DMS114 treated with DMSO at 0.1 percent for 48 hours (cell line): Measurements from ENCODE around the gene LRRC27.
"Not testable (repeated sequence)": the region's sequence is repeated elsewhere in the genome, so short reads cannot be mapped to it uniquely, and the experiment has no call there.

Experiments
- DNase-seq: peaks from one replicate; lab custom pipeline; 2025; ENCODE audit not compliant: unreplicated experiment; lab: John Stamatoyannopoulos, UW

Gene LRRC27

DNA sequence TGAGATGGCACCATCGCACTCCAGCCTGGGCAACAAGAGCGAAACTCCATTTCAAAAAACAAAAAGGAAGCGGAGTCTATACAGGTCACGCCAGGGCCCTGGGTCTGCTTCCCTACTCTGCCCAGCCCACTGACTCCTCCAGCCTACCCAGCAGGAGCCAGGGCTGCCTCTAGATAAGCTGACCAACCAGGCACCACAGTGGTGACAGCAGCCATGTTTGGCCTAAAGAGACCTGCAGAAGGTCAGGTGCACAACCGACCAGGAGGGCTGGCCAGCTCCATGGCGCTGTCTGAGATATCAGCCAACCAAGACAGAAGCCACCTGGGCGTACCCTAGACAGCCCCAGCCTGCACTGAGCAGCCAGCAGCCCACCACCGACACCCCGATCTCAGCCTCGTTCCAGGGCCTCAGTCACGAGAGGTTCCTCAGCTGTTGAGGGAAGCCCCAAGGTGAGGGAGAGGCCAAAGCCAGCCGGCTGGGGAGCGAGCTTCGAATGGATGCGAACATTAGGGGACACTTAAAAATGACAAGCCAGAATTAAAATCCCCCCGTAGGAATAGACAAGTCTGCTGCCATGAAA lies 40.6 kb downstream of the LRRC27 start:
- DNase-seq: no peak

DNA sequence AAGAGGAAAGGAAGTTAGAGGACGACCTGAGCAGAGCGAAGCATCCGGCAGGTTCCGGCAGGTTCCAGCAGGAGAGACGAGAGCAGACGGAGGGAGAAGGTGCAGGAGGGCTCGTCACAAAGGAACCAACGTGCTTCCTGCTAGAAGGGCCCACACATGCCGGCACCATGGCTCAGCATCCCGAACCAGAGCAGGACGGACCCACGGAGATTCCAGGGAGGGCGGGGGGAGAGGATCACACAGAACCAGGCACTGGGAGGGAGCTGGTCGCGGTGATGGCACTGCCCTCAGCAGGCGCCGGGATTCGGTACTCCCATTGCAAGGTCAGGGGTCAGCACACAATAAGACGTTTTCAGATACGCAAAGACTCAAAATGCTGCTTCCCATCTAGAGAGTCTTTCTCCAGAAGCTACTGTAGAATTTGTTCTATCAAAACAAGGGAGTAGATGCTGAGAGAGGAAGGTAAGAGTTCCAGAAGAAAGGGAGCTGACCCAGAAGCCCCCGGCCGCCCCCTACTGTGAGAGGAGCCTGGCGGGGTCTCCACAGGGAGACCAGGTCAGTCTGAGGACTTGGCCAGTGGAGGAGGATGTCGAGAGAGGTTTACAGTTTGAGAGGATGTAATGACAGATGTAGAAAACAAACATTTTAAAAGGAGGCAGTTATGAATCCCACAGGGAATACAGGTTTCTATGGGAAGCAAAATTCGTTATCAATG lies 41.4 kb downstream of the LRRC27 start:
- DNase-seq: no peak

DNA sequence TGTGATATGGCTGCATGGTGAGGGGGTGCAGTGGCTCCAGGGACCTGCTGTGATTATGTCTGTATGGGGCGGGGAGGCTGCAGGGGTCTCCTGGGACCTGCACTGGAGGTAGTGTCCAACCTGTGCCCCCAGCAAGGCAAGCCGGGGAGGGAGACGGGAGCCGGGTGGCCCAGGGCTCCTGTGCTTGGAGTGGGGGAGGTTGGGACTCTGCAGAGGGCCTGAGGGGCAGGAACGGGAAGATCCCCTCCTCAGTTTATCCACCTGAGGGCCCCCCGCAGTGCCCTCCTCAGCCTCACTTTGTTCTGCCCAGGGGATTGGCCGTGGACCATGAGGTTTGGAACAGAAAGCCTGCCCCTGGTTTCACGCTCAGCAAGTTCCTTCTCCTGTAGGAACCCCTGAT lies 42.2 kb downstream of the LRRC27 start:
- DNase-seq: no peak

DNA sequence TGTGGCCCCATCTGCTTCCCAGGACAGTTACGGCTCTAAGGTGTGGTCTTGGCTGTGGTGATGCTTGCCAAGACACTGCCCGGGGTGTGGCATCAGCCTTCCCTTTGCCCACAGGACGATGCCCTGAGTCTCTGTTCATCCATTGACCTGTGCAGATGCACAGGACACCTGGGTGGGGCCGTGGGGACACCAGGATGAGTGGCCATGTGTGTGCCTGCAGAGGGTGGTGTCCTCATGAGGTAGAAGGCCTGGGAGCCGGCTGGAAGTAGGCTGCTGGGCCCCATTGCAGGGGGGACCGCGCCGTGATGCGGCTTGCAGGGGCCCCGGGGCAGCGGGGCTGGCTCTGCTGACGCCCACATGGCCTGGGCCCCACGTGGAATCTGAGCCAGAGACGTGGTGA lies 42.6 kb downstream of the LRRC27 start:
- no peak for DNase-seq

DNA sequence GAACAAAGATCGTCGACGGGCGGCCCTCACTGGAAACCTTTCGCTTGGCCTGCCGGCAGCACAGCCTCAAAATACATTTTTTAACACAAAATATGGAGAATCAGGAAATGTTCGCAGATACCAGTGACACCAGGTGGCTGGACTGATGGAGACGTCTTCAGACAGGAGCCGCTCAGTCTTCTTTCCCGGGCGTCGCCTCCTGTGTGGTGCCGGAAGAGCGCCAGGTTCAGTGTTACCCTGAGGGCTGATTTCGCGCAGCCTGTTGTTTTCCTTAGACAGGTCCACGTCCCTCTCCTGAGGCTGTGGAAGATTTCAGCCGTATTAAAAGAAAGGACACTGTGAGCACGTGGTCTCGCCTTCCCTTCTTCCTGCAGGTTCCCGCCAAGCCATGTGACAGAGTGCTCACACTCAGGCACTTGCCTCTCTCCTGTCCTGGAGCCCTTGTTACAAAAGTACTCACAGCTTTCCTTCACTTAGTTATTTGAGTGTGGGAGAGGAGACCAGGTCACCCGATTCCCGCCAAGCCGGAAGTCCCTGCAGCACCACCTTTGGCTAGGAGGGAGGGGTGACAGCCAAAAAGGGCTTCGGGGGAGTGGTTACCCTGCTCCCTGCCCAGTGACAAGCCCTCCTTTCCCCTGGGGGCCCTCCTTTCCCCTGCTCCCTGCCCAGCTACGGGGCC lies 43.3 kb downstream of the LRRC27 start:
- DNase-seq: no peak

DNA sequence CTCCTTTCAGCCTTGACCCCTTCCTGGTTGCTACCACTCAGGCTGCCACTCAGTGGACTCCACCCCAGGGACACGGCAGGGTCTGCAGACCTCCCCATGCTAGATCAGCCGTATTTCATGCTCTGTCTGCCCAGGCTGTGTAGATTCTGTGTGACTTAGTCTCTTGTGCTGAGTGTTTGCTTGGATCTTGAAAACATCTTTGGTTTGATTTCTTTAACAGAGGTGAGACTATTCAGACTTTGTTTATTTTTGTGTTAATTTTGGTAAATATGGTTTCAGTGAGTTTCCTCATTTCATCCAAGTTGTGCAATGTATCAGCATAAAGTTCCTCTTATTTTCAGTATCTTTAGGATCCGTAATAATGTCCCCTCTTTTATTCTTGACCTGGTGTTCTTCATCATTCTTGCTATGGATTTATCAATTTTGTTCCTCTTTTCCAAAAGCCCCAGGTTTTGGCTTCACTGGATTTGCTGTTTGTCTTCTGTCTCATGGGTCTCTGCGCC lies 43.9 kb downstream of the LRRC27 start:
- DNase-seq: no peak

DNA sequence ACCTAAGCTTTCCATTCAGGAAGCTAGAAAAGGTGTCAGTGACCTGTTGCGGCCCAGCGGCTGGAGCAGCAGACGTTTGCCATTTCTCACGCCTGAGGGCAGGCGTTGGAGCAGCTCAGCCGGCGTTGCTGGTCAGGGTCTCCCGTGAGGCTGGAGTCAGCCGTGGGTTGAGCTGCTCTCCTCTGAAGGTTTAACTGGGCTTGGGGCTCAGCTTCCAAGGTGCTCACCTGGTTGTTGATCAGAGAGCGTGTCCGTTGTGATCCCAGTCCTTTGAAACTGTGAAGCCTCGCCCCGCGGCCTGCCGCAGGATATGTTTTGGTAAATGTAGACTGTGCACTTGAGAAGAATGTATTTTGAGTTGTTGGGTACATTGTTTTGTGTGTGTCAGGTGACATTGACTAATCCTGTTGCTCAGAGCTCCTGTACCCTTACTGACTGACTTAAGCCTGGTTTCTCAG lies 44.4 kb downstream of the LRRC27 start:
- DNase-seq: no peak

DNA sequence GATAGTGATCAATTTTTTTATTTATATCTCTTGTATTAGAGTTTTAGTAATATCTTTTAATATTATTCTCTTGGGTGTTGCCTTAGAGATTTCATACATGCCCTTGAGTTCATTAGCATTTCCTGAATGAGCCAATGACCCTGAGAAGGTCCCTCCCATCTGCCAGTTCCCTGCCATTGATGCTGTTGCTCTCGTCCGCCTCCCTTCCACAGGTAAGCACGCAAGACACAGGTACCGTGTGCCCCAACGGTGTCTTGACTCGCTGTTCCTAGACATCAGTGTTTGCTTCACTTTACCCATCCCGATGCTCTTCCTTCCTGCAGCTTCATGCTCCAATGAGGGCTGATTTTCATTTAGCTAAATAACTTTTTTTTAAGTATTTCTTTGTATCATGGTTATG lies 45.3 kb downstream of the LRRC27 start:
- DNase-seq: no peak

DNA sequence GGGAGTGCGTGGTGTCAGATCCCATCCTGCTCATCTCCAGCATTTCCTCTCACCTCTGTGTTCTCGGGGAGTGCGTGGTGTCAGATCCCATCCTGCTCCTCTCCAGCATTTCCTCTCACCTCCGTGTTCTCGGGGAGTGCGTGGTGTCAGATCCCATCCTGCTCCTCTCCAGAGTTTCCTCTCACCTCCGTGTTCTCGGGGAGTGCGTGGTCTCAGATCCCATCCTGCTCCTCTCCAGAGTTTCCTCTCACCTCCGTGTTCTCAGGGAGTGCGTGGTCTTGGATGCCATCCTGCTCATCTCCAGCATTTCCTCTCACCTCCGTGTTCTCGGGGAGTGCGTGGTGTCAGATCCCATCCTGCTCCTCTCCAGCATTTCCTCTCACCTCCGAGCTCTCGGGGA lies 47.0 kb downstream of the LRRC27 start:
- DNase-seq: not testable (repeated sequence)

DNA sequence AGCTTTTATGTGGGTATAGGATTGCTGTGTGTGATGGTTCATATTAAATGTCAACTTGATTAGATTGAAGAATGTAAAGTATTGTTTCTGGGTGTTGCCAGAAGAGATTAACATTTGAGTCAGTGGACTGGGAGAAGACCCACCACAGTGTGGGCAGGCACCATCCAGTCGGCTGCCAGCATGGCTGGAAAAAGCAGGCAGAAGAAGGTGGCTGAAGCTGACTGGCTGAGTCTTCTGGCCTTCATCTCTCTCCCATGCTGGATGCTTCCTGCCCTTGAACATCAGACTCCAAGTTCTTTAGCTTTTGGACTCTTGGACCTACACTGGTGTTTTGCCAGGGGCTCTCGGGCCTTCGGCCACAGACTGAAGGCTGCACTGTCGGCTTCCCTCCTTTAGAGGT lies 49.0 kb downstream of the LRRC27 start:
- not testable (repeated sequence) for DNase-seq

DNA sequence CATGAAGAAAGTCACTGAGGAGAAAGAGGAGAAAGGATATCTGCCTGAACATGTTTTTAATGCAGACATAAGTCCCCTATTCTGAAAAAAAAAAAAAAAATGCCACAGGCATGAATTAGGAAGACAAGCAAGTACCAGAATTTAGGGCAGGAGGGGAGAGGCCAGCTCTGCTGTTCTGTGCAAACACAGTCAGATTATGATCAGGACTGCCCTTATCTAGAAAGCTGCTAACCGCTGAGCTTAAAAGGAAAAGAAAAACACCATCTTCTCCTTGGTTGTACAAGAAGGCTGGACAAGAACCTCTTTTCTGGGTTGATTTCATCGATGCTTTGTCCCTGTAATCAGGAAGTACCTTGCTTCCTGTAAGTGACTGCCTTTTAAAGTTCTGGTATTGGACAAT lies 49.7 kb downstream of the LRRC27 start:
- DNase-seq: no peak

DNA sequence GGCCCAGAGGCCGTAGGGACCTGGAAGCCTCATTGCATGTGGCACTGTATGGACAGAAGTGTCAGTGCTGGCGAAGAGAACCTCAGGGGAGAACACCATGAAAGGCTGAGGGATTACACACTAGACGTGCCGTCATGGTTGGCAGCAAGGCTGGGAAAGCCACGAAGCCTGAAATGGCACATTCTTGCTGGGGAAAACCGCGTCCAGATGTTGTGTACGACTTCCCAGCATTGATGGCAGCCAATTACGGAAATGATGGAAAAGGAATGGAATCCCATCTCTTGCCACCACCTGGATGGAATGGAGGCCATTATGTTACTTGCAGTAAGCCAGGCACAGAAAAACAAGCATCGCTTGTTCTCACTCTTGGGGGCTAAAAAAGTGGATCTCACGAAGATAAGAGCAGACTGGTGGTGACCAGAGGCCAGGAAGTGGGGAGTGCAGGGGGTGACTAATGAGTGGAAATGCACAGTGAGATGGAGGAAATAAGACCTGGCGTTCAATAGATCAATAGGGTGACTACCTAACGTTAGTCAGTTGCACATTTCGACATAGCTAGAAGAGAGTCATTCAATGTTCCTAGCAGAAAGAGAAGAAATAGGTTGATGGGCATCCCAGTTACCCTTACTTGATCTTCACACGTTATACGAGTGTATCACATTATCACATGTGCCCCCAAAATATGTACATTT lies 50.4 kb downstream of the LRRC27 start:
- no peak for DNase-seq

DNA sequence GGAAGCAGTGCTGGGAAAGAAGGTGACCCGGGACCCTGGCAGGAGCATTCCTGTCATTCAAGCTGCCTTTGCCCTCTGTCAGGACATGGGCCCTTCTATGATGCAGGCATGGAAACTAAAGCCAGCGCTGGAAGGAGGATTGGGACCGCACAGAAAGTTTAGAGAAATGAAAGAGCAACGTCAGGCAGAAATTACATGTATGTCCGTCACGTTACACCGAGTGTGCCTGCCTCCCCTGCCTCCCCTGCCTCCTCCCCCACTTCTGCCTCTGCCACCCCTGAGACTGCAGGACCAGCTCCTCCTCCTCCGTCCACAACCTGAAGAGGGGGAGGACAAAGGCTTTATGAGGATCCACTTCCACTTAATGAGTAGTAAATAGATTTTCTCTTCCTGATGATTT lies 51.1 kb downstream of the LRRC27 start:
- no peak for DNase-seq

DNA sequence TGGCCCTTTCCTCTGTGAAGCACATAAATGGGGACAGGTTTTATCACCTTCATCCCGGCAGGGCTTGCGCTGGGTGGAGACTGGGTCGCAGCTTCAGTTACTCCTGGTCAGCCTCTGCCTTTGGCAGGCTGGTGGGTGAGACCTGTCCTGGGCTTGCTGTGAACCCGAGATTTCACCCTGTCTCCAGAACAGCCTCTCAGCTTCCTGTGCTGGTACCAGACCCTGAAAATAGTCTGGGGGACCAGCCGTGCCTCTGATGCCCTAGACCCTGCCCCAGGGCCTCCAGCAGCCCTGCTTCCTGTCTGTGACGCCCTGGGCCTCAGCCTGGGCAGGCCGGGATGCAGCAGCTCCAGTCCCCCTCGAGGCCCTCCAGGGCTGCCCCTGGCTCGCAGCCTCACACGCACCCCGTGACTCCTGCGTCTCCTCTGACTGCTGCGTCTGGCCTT lies 51.8 kb downstream of the LRRC27 start:
- DNase-seq: no peak

DNA sequence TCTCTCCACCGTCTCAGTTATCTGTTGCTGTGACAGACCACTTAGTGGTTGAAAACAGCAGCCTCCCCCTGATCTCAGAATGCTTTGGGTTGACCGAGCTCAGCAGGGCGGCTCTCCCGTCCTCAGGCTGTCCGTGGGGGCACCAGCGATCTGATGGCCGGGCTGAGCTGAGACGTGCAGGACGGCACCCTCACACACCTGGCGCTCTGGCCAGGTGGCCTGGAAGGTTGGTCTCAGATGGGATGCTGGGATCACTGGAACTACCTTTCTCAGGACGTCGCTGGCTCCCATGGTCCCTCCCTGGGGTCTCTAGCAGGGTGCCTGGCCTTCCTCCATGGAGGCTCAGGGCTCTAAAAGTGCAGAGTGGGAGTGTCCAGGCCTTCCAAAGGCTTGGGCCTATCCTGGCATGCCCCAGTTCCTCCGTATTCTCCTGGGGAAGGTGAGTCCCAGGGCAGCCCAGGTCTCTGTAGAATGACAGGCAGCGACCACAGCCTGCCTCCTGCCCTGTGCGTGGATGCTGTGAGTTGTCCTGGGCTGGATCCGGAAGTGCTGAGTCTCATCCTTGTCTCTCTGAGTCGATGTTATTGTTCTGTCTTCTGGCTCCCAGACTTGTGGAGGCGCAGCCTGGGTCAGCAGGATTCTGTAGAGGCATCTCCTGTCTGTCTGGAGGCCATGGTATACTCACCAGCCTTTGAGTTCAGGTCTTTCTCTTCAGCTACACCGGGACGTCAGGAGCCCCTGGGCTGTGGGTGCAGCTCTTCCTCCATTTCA lies 52.8 kb downstream of the LRRC27 start:
- DNase-seq: no peak

DNA sequence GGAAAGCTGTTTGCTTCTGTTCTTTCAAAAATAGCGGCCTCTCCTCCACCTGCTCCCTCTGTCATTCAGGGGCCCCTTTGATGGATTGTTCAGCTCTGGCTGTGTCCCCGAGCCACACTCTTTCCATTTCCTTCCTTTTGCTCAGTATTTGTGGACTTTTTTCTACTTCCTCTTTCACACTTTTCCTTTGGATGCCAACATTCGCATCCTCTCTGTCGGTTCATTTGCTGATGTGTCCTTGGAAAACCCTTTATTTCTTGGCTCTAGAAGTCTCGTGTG lies 53.3 kb downstream of the LRRC27 start:
- DNase-seq: no peak

DNA sequence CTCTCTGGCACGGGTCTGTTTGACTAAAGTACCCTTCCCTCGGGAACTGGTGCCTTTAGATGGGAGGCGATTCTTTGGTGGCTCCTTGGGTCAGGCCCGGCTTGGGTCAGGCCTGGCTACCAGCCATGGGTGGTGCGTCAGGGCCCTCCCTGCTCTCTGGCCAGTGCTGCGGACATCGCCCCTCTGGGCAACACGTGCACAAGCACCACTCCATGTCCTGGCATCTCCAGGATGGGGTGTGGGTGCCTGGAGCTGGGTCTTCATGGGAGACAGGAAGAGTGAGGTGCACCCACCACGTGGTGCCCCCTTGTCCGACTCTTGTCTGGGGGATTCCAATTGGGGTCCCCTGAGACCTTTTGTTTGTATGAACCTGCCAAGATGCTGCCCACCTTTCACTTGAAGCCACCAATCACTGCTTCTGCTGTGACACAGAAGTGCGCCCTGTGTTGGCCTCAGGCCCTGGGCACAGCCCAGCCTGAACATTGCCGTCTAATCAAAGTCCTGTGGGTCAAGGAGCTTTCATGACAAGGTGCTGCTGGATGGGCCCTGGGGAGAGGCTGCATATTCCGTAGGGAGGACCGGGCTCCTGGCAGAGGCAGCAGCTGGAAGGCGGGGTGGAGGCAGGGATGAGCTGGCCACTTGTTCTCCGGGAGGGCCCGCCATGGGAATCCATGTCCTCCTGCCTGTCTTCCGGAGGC lies 53.9 kb downstream of the LRRC27 start:
- no peak for DNase-seq

DNA sequence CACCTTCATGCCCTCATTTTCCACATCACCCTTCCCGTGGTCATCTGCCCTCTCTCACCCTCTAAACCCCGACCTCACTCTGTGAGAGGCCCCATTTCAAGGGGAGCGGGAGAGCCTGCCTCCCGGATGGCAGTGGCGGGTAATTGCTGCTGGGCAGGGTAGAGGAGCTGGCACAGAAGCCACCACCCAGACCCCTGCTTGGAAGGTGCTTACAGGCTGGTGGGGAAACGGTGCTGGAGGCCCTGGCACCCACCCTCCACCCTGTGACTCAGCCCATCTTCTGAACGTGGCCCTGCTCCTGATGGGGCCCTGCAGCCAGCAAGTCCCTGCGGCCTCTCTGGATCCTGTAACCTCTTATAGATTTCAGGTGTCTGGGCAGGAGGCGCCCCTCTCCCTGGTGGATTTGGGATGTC lies 54.4 kb downstream of the LRRC27 start:
- DNase-seq: no peak

DNA sequence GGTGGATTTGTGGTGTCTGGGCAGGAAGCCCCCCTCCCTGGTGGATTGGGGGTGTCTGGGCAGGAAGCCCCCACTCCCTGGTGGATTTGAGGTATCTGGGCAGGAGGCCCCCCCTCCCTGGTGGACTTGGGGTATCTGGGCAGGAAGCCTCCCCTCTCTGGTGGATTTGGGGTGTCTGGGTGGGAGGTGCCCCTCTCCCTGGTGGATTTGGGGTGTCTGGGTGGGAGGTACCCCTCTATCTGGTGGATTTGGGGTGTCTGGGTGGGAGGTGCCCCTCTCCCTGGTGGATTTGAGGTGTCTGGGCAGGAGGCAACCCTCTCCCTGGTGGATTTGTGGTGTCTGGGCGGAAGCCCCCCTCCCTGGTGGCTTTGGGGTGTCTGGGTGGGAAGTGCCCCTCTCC lies 54.9 kb downstream of the LRRC27 start:
- DNase-seq: not testable (repeated sequence)

DNA sequence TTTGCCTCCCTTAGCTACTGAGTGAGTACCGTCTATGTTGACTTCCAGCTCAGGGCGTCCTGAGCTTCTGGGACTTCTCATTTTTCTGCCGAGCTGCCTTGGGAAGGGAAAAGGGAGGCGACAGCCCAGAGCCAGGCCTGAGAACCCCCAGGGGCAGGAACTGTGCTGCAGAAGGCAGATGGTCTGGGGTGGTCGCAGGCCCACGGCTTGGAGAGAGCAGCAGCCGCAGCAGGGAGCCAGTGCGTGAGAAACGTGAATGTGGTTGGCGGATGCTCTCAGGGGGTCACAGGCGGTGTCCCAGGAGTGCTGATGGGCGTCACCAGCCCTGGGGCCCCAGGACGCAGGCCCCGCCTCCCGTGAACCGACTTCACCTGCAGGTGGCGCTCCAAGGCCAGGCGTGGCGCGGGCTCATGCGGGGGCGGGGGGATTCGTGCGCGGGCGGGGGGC lies 55.8 kb downstream of the LRRC27 start:
- no peak for DNase-seq
